Measurements from ENCODE around the gene ZNF558. TPM values are rescaled to one million over a fixed set of nuclear protein-coding genes. Genes with fewer than 3 reads are reported as not detected.
"Not testable (repeated sequence)": the region's sequence is repeated elsewhere in the genome, so short reads cannot be mapped to it uniquely, and the experiment has no call there.

ZNF558 gene
- total and polyA plus RNA-seq, 4 experiments from 2014 or later, result 7.4 to 45.3 (median 27.6) TPM

DNA sequence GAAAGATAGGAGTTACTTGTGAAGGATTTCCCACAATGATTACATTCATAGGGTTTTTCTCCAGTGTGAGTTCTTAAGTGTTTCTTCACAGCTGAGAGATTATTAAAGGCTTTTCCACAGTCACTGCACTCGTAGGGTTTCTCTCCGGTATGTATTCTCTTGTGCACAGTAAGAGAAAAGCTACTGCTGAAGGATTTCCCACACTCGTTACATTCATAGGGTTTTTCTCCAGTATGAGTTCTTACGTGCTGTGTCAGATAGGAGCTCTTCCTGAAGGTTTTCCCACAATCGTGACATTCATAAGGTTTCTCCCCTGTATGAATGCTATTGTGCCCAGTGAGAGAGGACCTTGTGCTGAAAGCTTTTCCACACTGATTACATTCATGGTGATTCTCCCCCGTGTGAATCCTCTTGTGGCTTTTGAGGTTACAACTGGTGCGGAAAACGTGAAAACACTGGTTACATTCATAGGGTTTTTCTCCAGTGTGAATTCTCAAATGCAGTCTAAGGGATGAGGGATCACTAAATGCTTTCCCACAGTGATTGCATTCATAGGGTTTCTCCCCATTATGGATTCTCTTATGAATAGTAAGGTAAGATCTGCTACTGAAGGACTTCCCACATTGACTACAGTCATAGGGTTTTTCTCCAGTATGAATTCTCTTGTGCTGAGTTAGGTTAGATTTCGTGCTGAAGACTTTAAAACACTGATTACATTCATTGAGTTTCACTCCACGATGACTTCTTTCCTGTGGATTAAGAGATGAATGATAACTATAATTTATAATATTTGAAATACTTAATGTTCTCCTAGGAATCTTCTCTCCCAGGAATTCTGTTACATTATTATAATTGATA lies 20.6 kb downstream of the ZNF558 start:
- Histone ChIP-seq H3K36me3 (ENCODE audit: insufficient read depth, low read length) (peaks cover 55% of the 10 kb centered on the region), H3K9me3 (ENCODE audit: control insufficient read depth in 1 of 2, low read length in 2 of 2) (peaks cover 12 to 72% of the 10 kb centered on the region in 2 donors), H3K4me1 (ENCODE audit: insufficient read depth, low read length) (no peaks in the 10 kb centered on the region), H3K27ac (ENCODE audit: low read depth, low read length) (no peak overlapping the region), H3K4me3 (ENCODE audit: low read length in 2 of 2) (peak overlapping the region in 1 of 2 donors; percentile 2), H3K27me3 (ENCODE audit: insufficient read depth, low read length) (no peaks in the 10 kb centered on the region)
- peaks cover 78 to 82% of the 10 kb centered on the region in 2 donors for H3K36me3 Mint-ChIP-seq
- peaks cover 2 to 99% (median 91%) of the 10 kb centered on the region in 8 donors for H3K9me3 Mint-ChIP-seq
- no peak overlapping the region for H3K27ac Mint-ChIP-seq
- no peak for DNase-seq
- peaks cover 0 to 3% (median 0%) of the 10 kb centered on the region in 4 donors for H3K4me1 Mint-ChIP-seq
- intact Hi-C loops (cut with micrococcal nuclease), result no loop called here
- H3K4me3 Mint-ChIP-seq, result no peak overlapping the region
- H3K27me3 Mint-ChIP-seq, result no peaks in the 10 kb centered on the region
- ChIA-PET CTCF (ENCODE audit: partially characterized antibody) (no interaction called here), POLR2A (ENCODE audit: partially characterized antibody) (interaction anchor here (1.5 kb wide), 1 partner anchor 21 kb away, joined by 4 read pairs; the partner anchor contains the start of gene MBD3L1)

DNA sequence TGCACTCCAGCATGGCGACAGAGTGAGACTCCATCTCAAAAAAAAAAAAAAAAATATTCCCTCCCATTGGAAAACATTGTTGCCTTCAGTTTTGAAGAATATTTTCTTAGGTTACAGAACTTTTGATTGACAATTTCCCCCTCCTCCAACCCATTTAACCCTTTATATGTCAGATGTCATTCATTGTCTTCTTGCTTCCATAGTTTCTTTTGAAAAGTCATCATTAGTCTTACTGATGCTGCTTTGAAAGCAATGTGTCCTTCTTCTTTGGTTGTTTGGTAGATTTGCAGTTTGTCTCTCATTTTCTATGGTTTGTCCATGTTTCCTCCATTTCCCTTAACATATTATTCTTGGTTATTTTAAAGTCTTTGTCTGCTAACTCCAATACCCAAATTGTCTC lies 25.4 kb downstream of the ZNF558 start:
- no peaks in the 10 kb centered on the region for H3K4me1 Mint-ChIP-seq
- peaks cover 3 to 95% (median 83%) of the 10 kb centered on the region in 8 donors for H3K9me3 Mint-ChIP-seq
- no peaks in the 10 kb centered on the region for H3K27me3 Mint-ChIP-seq
- H3K36me3 ChIP-seq (ENCODE audit: insufficient read depth, low read length), result peaks cover 18% of the 10 kb centered on the region
- no peak overlapping the region for H3K4me3 ChIP-seq (ENCODE audit: low read length in 2 of 2)
- no peaks in the 10 kb centered on the region for H3K4me1 ChIP-seq (ENCODE audit: insufficient read depth, low read length)
- H3K4me3 Mint-ChIP-seq, result no peak overlapping the region
- H3K9me3 ChIP-seq (ENCODE audit: control insufficient read depth in 1 of 2, low read length in 2 of 2), result peaks cover 9 to 59% of the 10 kb centered on the region in 2 donors
- no peaks in the 10 kb centered on the region for H3K27me3 ChIP-seq (ENCODE audit: insufficient read depth, low read length)
- peak overlapping the region in 1 of 7 donors; percentile 3 for H3K27ac Mint-ChIP-seq
- no peak overlapping the region for H3K27ac ChIP-seq (ENCODE audit: low read depth, low read length)
- intact Hi-C loops (cut with micrococcal nuclease), result no loop called here
- H3K36me3 Mint-ChIP-seq, result peaks cover 55 to 65% of the 10 kb centered on the region in 2 donors
- CTCF ChIA-PET (ENCODE audit: partially characterized antibody), result no interaction called here
- no peak for DNase-seq
- POLR2A ChIA-PET (ENCODE audit: partially characterized antibody), result no interaction called here

DNA sequence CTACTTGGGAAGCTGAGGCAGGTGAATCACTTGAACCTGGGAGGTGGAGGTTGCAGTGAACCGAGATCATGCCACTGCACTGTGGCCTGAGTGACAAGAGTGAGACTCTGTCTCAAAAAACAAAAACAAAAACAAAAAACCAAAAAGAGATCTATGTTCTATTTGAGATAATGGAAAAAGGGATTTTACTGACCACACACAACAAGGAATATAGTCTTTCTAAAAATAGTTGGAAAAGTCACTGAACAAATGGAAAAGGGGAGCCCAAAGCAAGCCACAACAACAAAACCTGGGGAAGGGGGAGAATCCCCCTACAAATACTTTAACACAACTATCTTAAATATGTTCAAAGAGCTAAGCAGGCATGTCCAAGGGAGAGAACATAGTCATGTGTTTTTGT lies 37.3 kb downstream of the ZNF558 start:
- H3K4me3 Mint-ChIP-seq, result no peak overlapping the region
- H3K4me3 ChIP-seq (ENCODE audit: low read length in 2 of 2), result no peak overlapping the region
- H3K9me3 Mint-ChIP-seq, result peaks cover 0 to 34% (median 28%) of the 10 kb centered on the region in 8 donors
- no peaks in the 10 kb centered on the region for H3K4me1 ChIP-seq (ENCODE audit: insufficient read depth, low read length)
- ChIA-PET POLR2A (ENCODE audit: partially characterized antibody) (no interaction called here), CTCF (ENCODE audit: partially characterized antibody) (no interaction called here)
- H3K27me3 ChIP-seq (ENCODE audit: insufficient read depth, low read length), result no peaks in the 10 kb centered on the region
- intact Hi-C loops (cut with micrococcal nuclease), result no loop called here
- no peaks in the 10 kb centered on the region for H3K4me1 Mint-ChIP-seq
- H3K36me3 ChIP-seq (ENCODE audit: insufficient read depth, low read length), result no peaks in the 10 kb centered on the region
- peaks cover 0 to 14% of the 10 kb centered on the region in 2 donors for H3K9me3 ChIP-seq (ENCODE audit: control insufficient read depth in 1 of 2, low read length in 2 of 2)
- H3K27ac ChIP-seq (ENCODE audit: low read depth, low read length), result no peak overlapping the region
- peaks cover 0 to 2% of the 10 kb centered on the region in 2 donors for H3K36me3 Mint-ChIP-seq
- no peak for DNase-seq
- no peaks in the 10 kb centered on the region for H3K27me3 Mint-ChIP-seq
- H3K27ac Mint-ChIP-seq, result no peak overlapping the region

DNA sequence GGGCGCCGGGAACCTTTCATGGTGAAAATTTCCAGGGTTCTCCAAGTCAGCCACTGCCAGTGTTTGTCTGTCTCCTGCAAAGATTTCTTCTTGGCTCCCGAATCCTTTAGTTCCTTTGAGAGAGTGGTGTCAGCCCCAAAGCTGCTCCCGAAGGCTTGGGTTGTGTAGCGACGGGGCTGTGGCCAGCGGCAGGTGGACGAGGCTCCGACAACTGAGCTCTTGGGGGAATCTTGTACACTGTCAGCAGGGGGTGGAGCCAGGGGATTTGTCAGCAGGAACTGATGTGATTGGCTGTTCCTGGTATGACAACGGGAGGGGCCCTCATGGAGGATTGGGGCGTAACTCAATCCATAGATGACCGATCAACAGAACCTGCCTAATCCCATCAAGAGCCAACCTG lies 58.5 kb downstream of the ZNF558 start:
- H3K4me1 Mint-ChIP-seq; POLR2A ChIA-PET (ENCODE audit: partially characterized antibody); H3K27me3 Mint-ChIP-seq; H3K9me3 ChIP-seq (ENCODE audit: control insufficient read depth in 1 of 2, low read length in 2 of 2); H3K9me3 Mint-ChIP-seq; H3K4me3 Mint-ChIP-seq; intact Hi-C loops (cut with micrococcal nuclease); H3K4me3 ChIP-seq (ENCODE audit: low read length in 2 of 2); H3K27me3 ChIP-seq (ENCODE audit: insufficient read depth, low read length); H3K36me3 Mint-ChIP-seq; H3K4me1 ChIP-seq (ENCODE audit: insufficient read depth, low read length); H3K27ac ChIP-seq (ENCODE audit: low read depth, low read length); DNase-seq; H3K36me3 ChIP-seq (ENCODE audit: insufficient read depth, low read length); CTCF ChIA-PET (ENCODE audit: partially characterized antibody); H3K27ac Mint-ChIP-seq: not testable (repeated sequence)

DNA sequence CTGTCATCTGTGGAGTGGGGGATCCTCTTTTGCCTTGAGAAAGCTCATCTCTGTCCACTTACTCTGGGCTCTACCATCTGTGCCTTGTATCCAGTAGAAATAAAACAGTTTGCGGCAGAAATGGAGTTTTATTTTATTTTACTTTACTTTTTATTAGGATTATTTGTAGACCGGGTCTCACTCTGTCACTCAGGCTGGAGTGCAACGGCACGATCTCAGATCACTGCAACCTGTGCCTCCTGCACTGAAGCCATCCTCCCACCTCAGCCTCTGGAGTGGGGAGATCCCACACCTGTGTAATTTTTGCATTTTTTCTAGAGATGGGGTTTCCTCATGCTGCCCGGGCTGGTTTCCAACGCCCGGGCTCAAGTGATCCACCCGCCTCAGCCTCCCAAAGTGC lies 62.8 kb downstream of the ZNF558 start:
- CTCF ChIA-PET (ENCODE audit: partially characterized antibody); POLR2A ChIA-PET (ENCODE audit: partially characterized antibody); H3K4me3 Mint-ChIP-seq; H3K27me3 Mint-ChIP-seq; H3K36me3 Mint-ChIP-seq; H3K36me3 ChIP-seq (ENCODE audit: insufficient read depth, low read length); DNase-seq; H3K4me3 ChIP-seq (ENCODE audit: low read length in 2 of 2); H3K27me3 ChIP-seq (ENCODE audit: insufficient read depth, low read length); intact Hi-C loops (cut with micrococcal nuclease); H3K27ac Mint-ChIP-seq; H3K27ac ChIP-seq (ENCODE audit: low read depth, low read length); H3K4me1 ChIP-seq (ENCODE audit: insufficient read depth, low read length); H3K9me3 Mint-ChIP-seq; H3K9me3 ChIP-seq (ENCODE audit: control insufficient read depth in 1 of 2, low read length in 2 of 2); H3K4me1 Mint-ChIP-seq: not testable (repeated sequence)

DNA sequence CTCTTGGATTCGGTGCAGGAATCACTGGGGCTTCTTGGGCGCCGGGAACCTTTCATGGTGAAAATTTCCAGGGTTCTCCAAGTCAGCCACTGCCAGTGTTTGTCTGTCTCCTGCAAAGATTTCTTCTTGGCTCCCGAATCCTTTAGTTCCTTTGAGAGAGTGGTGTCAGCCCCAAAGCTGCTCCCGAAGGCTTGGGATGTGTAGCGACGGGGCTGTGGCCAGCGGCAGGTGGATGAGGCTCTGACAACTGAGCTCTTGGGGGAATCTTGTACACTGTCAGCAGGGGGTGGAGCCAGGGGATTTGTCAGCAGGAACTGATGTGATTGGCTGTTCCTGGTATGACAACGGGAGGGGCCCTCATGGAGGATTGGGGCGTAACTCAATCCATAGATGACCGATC lies 64.8 kb downstream of the ZNF558 start:
- CTCF ChIA-PET (ENCODE audit: partially characterized antibody); H3K27ac ChIP-seq (ENCODE audit: low read depth, low read length); H3K4me1 ChIP-seq (ENCODE audit: insufficient read depth, low read length); H3K9me3 Mint-ChIP-seq; H3K4me1 Mint-ChIP-seq; H3K36me3 Mint-ChIP-seq; intact Hi-C loops (cut with micrococcal nuclease); H3K27me3 Mint-ChIP-seq; POLR2A ChIA-PET (ENCODE audit: partially characterized antibody); H3K27me3 ChIP-seq (ENCODE audit: insufficient read depth, low read length); H3K9me3 ChIP-seq (ENCODE audit: control insufficient read depth in 1 of 2, low read length in 2 of 2); H3K4me3 ChIP-seq (ENCODE audit: low read length in 2 of 2); H3K36me3 ChIP-seq (ENCODE audit: insufficient read depth, low read length); H3K4me3 Mint-ChIP-seq; H3K27ac Mint-ChIP-seq: not testable (repeated sequence)
- peak in 1 of 5 donors; percentile 21 for DNase-seq
